Neuronal stem cell (in vitro differentiated cells): ENCODE data around the gene IFI30.
"Not testable (repeated sequence)": the region's sequence is repeated elsewhere in the genome, so short reads cannot be mapped to it uniquely, and the experiment has no call there.

ENCODE experiments used
- DNase-seq: peaks from one replicate; pipeline ENCODE4 v3.0.0-alpha.2; 2013; ENCODE audit warnings: low spot score
- H2AFZ ChIP-seq: one replicate; pipeline ENCODE4 v1.6.1; 2013; ENCODE audit warnings: mild to moderate bottlenecking, low read length, inconsistent platforms
- H2AK5ac ChIP-seq: 2 replicates; pipeline ENCODE4 v1.6.1; 2013; ENCODE audit warnings: low read depth, mild to moderate bottlenecking, inconsistent platforms, low read length, moderate library complexity, mixed read lengths
- H2BK120ac ChIP-seq: 2 replicates; pipeline ENCODE4 v1.6.1; 2013; ENCODE audit warnings: low read depth, mild to moderate bottlenecking, inconsistent platforms, low read length, moderate library complexity, mixed read lengths
- H2BK12ac ChIP-seq: one replicate; pipeline ENCODE4 v1.6.1; 2013; ENCODE audit warnings: low read length, inconsistent platforms
- H2BK15ac ChIP-seq: 2 replicates; pipeline ENCODE4 v1.6.1; 2013; ENCODE audit warnings: mild to moderate bottlenecking, low read length, inconsistent platforms, mixed read lengths
- H2BK5ac ChIP-seq: one replicate; pipeline ENCODE4 v1.6.1; 2013; ENCODE audit warnings: inconsistent platforms, mild to moderate bottlenecking, low read length, moderate library complexity
- H3K14ac ChIP-seq: one replicate; pipeline ENCODE4 v1.6.1; 2013; ENCODE audit warnings: low read length, inconsistent platforms
- H3K18ac ChIP-seq: 2 replicates; pipeline ENCODE4 v1.6.1; 2013; ENCODE audit warnings: low read length, inconsistent platforms
- H3K23ac ChIP-seq: 2 replicates; pipeline ENCODE4 v1.6.1; 2013; ENCODE audit warnings: low read depth, mild to moderate bottlenecking, mixed read lengths, low read length, inconsistent platforms; ENCODE audit not compliant: poor library complexity
- H3K27ac ChIP-seq: replicated peaks from 3 replicates; pipeline ENCODE4 v1.5.1; 2013; ENCODE audit warnings: low read length, inconsistent platforms
- H3K27me3 ChIP-seq, 3 experiments: 2 replicates each; pipeline ENCODE4 v1.6.1; 2013; ENCODE audit warnings: low read length in 3 of 3, mild to moderate bottlenecking in 2 of 3, inconsistent platforms in 1 of 3, low read depth in 1 of 3, mixed read lengths in 1 of 3, moderate library complexity in 1 of 3; ENCODE audit not compliant: control insufficient read depth in 3 of 3, insufficient read depth in 3 of 3
- H3K36me3 ChIP-seq, 2 donors: replicated peaks in 1 of 2; 2 replicates each; pipeline ENCODE4 v1.6.1; 2013; ENCODE audit warnings: low read length in 2 of 2; ENCODE audit not compliant: control insufficient read depth in 2 of 2, insufficient read depth in 2 of 2
- H3K4ac ChIP-seq: 2 replicates; pipeline ENCODE4 v1.6.1; 2013; ENCODE audit warnings: inconsistent platforms, mild to moderate bottlenecking, low read length, moderate library complexity
- H3K4me1 ChIP-seq, 2 donors: 1 replicate in 1 of 2; 2 replicates in 1 of 2; pipeline ENCODE4 v1.6.1; 2013; ENCODE audit warnings: low read length in 2 of 2, low read depth in 1 of 2; ENCODE audit not compliant: control insufficient read depth in 2 of 2, insufficient read depth in 1 of 2
- H3K4me2 ChIP-seq: one replicate; pipeline ENCODE4 v1.6.1; 2013; ENCODE audit warnings: mild to moderate bottlenecking, low read length, inconsistent platforms; ENCODE audit not compliant: insufficient read depth, poor library complexity, severe bottlenecking
- H3K4me3 ChIP-seq, 2 donors: 2 replicates each; pipeline ENCODE4 v1.5.1; 2013; ENCODE audit warnings: low read length in 2 of 2, mild to moderate bottlenecking in 2 of 2, inconsistent platforms in 1 of 2, moderate library complexity in 1 of 2
- H3K79me1 ChIP-seq: one replicate; pipeline ENCODE4 v1.6.1; 2013; ENCODE audit warnings: low read depth, mild to moderate bottlenecking, inconsistent platforms, low read length, moderate library complexity
- H3K9ac ChIP-seq: one replicate; pipeline ENCODE4 v1.6.1; 2013; ENCODE audit warnings: mild to moderate bottlenecking, low read depth, low read length, inconsistent platforms; ENCODE audit not compliant: poor library complexity
- H3K9me3 ChIP-seq, 2 donors: replicated peaks in 1 of 2; 2 replicates each; pipeline versions ENCODE3 to v1.6.1; 2013; ENCODE audit warnings: low read length in 2 of 2, mild to moderate bottlenecking in 2 of 2, inconsistent platforms in 1 of 2, low read depth in 1 of 2, mixed read lengths in 1 of 2, moderate library complexity in 1 of 2; ENCODE audit not compliant: control insufficient read depth in 2 of 2, insufficient read depth in 1 of 2
- H4K8ac ChIP-seq: one replicate; pipeline ENCODE4 v1.6.1; 2013; ENCODE audit warnings: low read depth, mild to moderate bottlenecking, inconsistent platforms, low read length, moderate library complexity
- H4K91ac ChIP-seq: one replicate; pipeline ENCODE4 v1.6.1; 2013; ENCODE audit warnings: low read length, low read depth, mild to moderate bottlenecking, inconsistent platforms; ENCODE audit not compliant: poor library complexity
- WGBS, 2 donors: extraction: QIAGEN DNeasy Blood & Tissue Kit; methylation state at CpG; one replicate each; pipeline ENCODE4 v1.1.7; 2013; ENCODE audit warnings: missing lambda C conversion rate in 2 of 2, mixed read lengths in 1 of 2; ENCODE audit not compliant: insufficient read length in 2 of 2, insufficient replicate concordance in 1 of 2; ENCODE audit errors: extremely low coverage in 2 of 2; 5-methylcytosine and 5-hydroxymethylcytosine counted together

Gene IFI30

GRCh38 chr19:18157465-18158063, 16.0 kb upstream of the IFI30 start:
- H2BK5ac ChIP-seq: peak overlapping the region; percentile 87
- H3K4me2 ChIP-seq: peak overlapping the region; percentile 15
- H2AFZ ChIP-seq: no peak overlapping the region
- no peak overlapping the region for H3K4ac ChIP-seq
- H3K9me3 ChIP-seq: no peaks in the 10 kb centered on the region
- no peak overlapping the region for H2BK120ac ChIP-seq
- peak overlapping the region; percentile 93 for H3K18ac ChIP-seq
- no peak overlapping the region for H3K14ac ChIP-seq
- H3K27me3 ChIP-seq: no peaks in the 10 kb centered on the region
- H4K8ac ChIP-seq: no peak overlapping the region
- peaks cover 12% of the 10 kb centered on the region for H3K79me1 ChIP-seq
- no peak overlapping the region for H3K23ac ChIP-seq
- no CpG with 5 or more reads among the region's 18 CpGs for WGBS, 2 donors
- peaks cover 27 to 37% of the 10 kb centered on the region in 2 donors for H3K36me3 ChIP-seq
- peak overlapping the region; percentile 52 for H2BK15ac ChIP-seq
- peak overlapping the region; percentile 88 for H2AK5ac ChIP-seq
- H3K4me3 ChIP-seq: no peak overlapping the region
- H3K9ac ChIP-seq: no peak overlapping the region
- no peak overlapping the region for H4K91ac ChIP-seq
- no peak for DNase-seq
- peaks cover 12 to 26% of the 10 kb centered on the region in 2 donors for H3K4me1 ChIP-seq
- peak overlapping the region; percentile 72 for H3K27ac ChIP-seq
- peak overlapping the region; percentile 97 for H2BK12ac ChIP-seq

- H3K9me3 ChIP-seq: no peaks in the 10 kb centered on the region
- H3K14ac ChIP-seq: no peak overlapping the region
- no peak overlapping the region for H2BK120ac ChIP-seq
- peaks cover 9% of the 10 kb centered on the region for H3K79me1 ChIP-seq
- H4K91ac ChIP-seq: no peak overlapping the region
- peak overlapping the region; percentile 72 for H3K27ac ChIP-seq
- peaks cover 35 to 45% of the 10 kb centered on the region in 2 donors for H3K36me3 ChIP-seq
- H2AFZ ChIP-seq: no peak overlapping the region
- no peaks in the 10 kb centered on the region for H3K27me3 ChIP-seq
- no peak overlapping the region for H2BK5ac ChIP-seq
- WGBS, 2 donors: no CpG with 5 or more reads among the region's 4 CpGs
- H2AK5ac ChIP-seq: no peak overlapping the region
- H3K23ac ChIP-seq: no peak overlapping the region
- no peak overlapping the region for H4K8ac ChIP-seq
- H3K4ac ChIP-seq: no peak overlapping the region
- H2BK15ac ChIP-seq: no peak overlapping the region
- no peak for DNase-seq
- no peak overlapping the region for H3K18ac ChIP-seq
- H3K4me3 ChIP-seq: no peak overlapping the region
- no peak overlapping the region for H3K4me2 ChIP-seq
- H3K4me1 ChIP-seq: peaks cover 12 to 26% of the 10 kb centered on the region in 2 donors
- H3K9ac ChIP-seq: no peak overlapping the region
- H2BK12ac ChIP-seq: no peak overlapping the region
Observed at GRCh38 chr19:18158467-18158866, 15.1 kb upstream of the IFI30 start.

GRCh38 chr19:18159059-18159616, 14.5 kb upstream of the IFI30 start:
- not testable (repeated sequence) for H3K79me1 ChIP-seq, H4K91ac ChIP-seq, H3K4ac ChIP-seq, H3K4me2 ChIP-seq, H2BK5ac ChIP-seq, H2BK120ac ChIP-seq, H3K14ac ChIP-seq, H2AFZ ChIP-seq, H3K18ac ChIP-seq, H3K27ac ChIP-seq, H3K27me3 ChIP-seq, DNase-seq, H2BK12ac ChIP-seq, H2BK15ac ChIP-seq, H2AK5ac ChIP-seq, H3K9me3 ChIP-seq, H3K4me3 ChIP-seq, H4K8ac ChIP-seq, H3K9ac ChIP-seq, H3K23ac ChIP-seq
- Histone ChIP-seq H3K4me1 (peaks cover 12 to 21% of the 10 kb centered on the region in 2 donors), H3K36me3 (peaks cover 38 to 51% of the 10 kb centered on the region in 2 donors)
- no CpG with 5 or more reads among the region's 6 CpGs for WGBS, 2 donors

- H4K8ac ChIP-seq: no peak overlapping the region
- H2BK12ac ChIP-seq: no peak overlapping the region
- H3K14ac ChIP-seq: no peak overlapping the region
- H3K79me1 ChIP-seq: peaks cover 7% of the 10 kb centered on the region
- H3K4me3 ChIP-seq: no peak overlapping the region
- H3K4me1 ChIP-seq: peaks cover 8 to 20% of the 10 kb centered on the region in 2 donors
- no peak overlapping the region for H2BK120ac ChIP-seq
- H4K91ac ChIP-seq: no peak overlapping the region
- H3K4ac ChIP-seq: no peak overlapping the region
- no peak overlapping the region for H3K23ac ChIP-seq
- H2BK5ac ChIP-seq: no peak overlapping the region
- peaks cover 39 to 55% of the 10 kb centered on the region in 2 donors for H3K36me3 ChIP-seq
- H3K9me3 ChIP-seq: no peaks in the 10 kb centered on the region
- H3K27me3 ChIP-seq: no peaks in the 10 kb centered on the region
- H3K27ac ChIP-seq: no peak overlapping the region
- no peak overlapping the region for H2AFZ ChIP-seq
- no peak overlapping the region for H2BK15ac ChIP-seq
- H3K18ac ChIP-seq: no peak overlapping the region
- no peak overlapping the region for H3K4me2 ChIP-seq
- no peak overlapping the region for H2AK5ac ChIP-seq
- DNase-seq: no peak
- no peak overlapping the region for H3K9ac ChIP-seq
- no CpG with 5 or more reads among the region's 10 CpGs for WGBS, 2 donors
Observed at GRCh38 chr19:18159810-18160209, 13.8 kb upstream of the IFI30 start.
